ENCODE data around the gene RFT1.

RFT1 gene

GRCh38 chr3:53045518-53046170, 84.6 kb downstream of the RFT1 start, which contains the start of gene SFMBT1 (continued):
- TF ChIP-seq PRDM4 (tag by site-specific recombination; IDR thresholded peaks at IDR 0.05) (no peak), ZNF324 (tag by site-specific recombination; IDR thresholded peaks at IDR 0.05) (no peak), BCL6B (tag by site-specific recombination; IDR thresholded peaks at IDR 0.05) (no peak), KLF8 (tag by site-specific recombination; IDR thresholded peaks at IDR 0.05) (peak; percentile 79; the same call in 1 of the 2 replicates), ZNF843 (tag by site-specific recombination; IDR thresholded peaks at IDR 0.05) (no peak), ZBTB20 (tag by site-specific recombination; IDR thresholded peaks at IDR 0.05) (peak; percentile 39; the same call in 1 of the 2 replicates), KLF16 (tag by site-specific recombination; IDR thresholded peaks at IDR 0.05) (peak; percentile 60; the same call in 1 of the 2 replicates), ZFHX2 (tag by site-specific recombination; conservative IDR thresholded peaks at IDR 0.05) (peak; percentile 57; the same call in 1 of the 2 replicates), MZF1 (tag by site-specific recombination; IDR thresholded peaks at IDR 0.05; ENCODE audit: borderline replicate concordance) (no peak), ZEB2 (tag by site-specific recombination; IDR thresholded peaks at IDR 0.05) (peak; percentile 51), ZNF398 (tag by site-specific recombination; IDR thresholded peaks at IDR 0.05) (peak; percentile 28; the same call in 1 of the 2 replicates), ZBTB1 (tag by site-specific recombination; IDR thresholded peaks at IDR 0.05) (no peak), ZNF560 (tag by site-specific recombination; IDR thresholded peaks at IDR 0.05; ENCODE audit: borderline replicate concordance) (no peak), ZNF610 (tag by site-specific recombination; IDR thresholded peaks at IDR 0.05; ENCODE audit: borderline replicate concordance) (no peak), ZNF704 (tag by site-specific recombination; IDR thresholded peaks at IDR 0.05) (no peak), ZBTB26 (tag by site-specific recombination; optimal IDR thresholded peaks at IDR 0.05) (peak; percentile 70), ZNF169 (tag by site-specific recombination; IDR thresholded peaks at IDR 0.05) (no peak), SP7 (tag by site-specific recombination; IDR thresholded peaks at IDR 0.05) (0 out of 2 replicates have a peak, but pooled peaks have one; percentile 22), ZNF2 (tag by site-specific recombination; IDR thresholded peaks at IDR 0.05) (no peak), ZNF404 (tag by site-specific recombination; IDR thresholded peaks at IDR 0.05) (no peak), ZBTB8A (tag by site-specific recombination; IDR thresholded peaks at IDR 0.05) (peak; percentile 96), ZNF777 (tag by site-specific recombination; IDR thresholded peaks at IDR 0.05; ENCODE audit: borderline replicate concordance) (no peak), ZFP69B (tag by site-specific recombination; IDR thresholded peaks at IDR 0.05) (no peak), GLIS2 (tag by site-specific recombination; IDR thresholded peaks at IDR 0.05) (no peak), ZNF335 (tag by site-specific recombination; conservative IDR thresholded peaks at IDR 0.05) (peak; percentile 57; the same call in 1 of the 2 replicates), ZBTB10 (tag by site-specific recombination; IDR thresholded peaks at IDR 0.05) (peak; percentile 39; the same call in 1 of the 2 replicates), ZNF223 (tag by site-specific recombination; IDR thresholded peaks at IDR 0.05) (no peak), KLF10 (tag by site-specific recombination; IDR thresholded peaks at IDR 0.05) (peak; percentile 59; the same call in 1 of the 2 replicates), ZXDB (tag by site-specific recombination; IDR thresholded peaks at IDR 0.05) (no peak), ZBTB17 (tag by site-specific recombination; IDR thresholded peaks at IDR 0.05) (no peak), ZNF423 (tag by site-specific recombination; IDR thresholded peaks at IDR 0.05) (no peak)
